Ovary (tissue), 9 donors: ENCODE data around the gene PCNX3. TPM values are rescaled to one million over a fixed set of nuclear protein-coding genes. Genes with fewer than 3 reads are reported as not detected.
A peak's percentile ranks its signal among the peaks of the same experiment; 100 is the strongest.

ENCODE experiments used
- DNase-seq, 5 donors: peaks; one replicate each; pipeline ENCODE4 v3.0.0-alpha.2; 2019 to 2020
- H3K27ac ChIP-seq, 2 donors: fragments of 200-600 bp; one replicate each; pipeline versions ENCODE4 v1.5.1 to v1.8.0; 2019 to 2022
- H3K27me3 ChIP-seq: fragments of 200-600 bp; one replicate; pipeline ENCODE4 v1.8.0; 2022
- H3K36me3 ChIP-seq: fragments of 200-600 bp; sonication (generic); one replicate; pipeline ENCODE4 v1.5.1; 2019
- H3K4me1 ChIP-seq: one replicate; pipeline ENCODE4 v1.8.1; 2013; ENCODE audit warnings: mild to moderate bottlenecking, moderate library complexity; ENCODE audit not compliant: insufficient read depth
- H3K4me3 ChIP-seq: fragments of 200-600 bp; sonication (generic); one replicate; pipeline ENCODE4 v1.5.1; 2017
- H3K9me3 ChIP-seq, 2 donors: fragments of 200-600 bp in 1 of 2; sonication (generic) in 1 of 2; one replicate each; pipeline versions ENCODE4 v1.5.1 to v1.8.1; 2013 to 2019; ENCODE audit warnings: mild to moderate bottlenecking in 1 of 2, moderate library complexity in 1 of 2
- EP300 ChIP-seq: sonication (generic); formaldehyde crosslinking; IDR thresholded peaks from one replicate; pipeline ENCODE4 v1.6.1; 2017; ENCODE audit warnings: antibody characterized with exemption
- POLR2A ChIP-seq: fragments of 450-650 bp; IDR thresholded peaks from one replicate; pipeline ENCODE4 v1.6.1; 2017; ENCODE audit warnings: antibody characterized with exemption, mild to moderate bottlenecking, moderate library complexity
- WGBS, 3 donors: extraction: QIAGEN DNeasy Blood & Tissue Kit in 1 of 3; methylation state at CpG; one replicate each; pipeline versions ENCODE4 v1.1.5 to v1.1.7; 2013 to 2017; 5-methylcytosine and 5-hydroxymethylcytosine counted together
- intact Hi-C, 4 donors: fragments of 100-400 bp; cut with DNase I; formaldehyde crosslinking; loops; one replicate each; pipeline versions ENCODE4 v1.11.0 to v1.15.1; 2022 to 2023
- polyA plus RNA-seq, 2 donors: library from polyadenylated mRNA; stranded (reverse); fragments of 200-250 nt in 1 of 2; fragments of 350-450 nt in 1 of 2; fragmentation: Illumina TruSeq in 1 of 2; extraction: RNeasy Lipid Tissue Mini Kit (QIAGEN cat#74804) in 1 of 2; gene quantifications; one replicate each; pipeline ENCODE4 v1.2.3, GENCODE V29; 2013 to 2014
- total RNA-seq, 7 donors: library from RNA; depleted of rRNA in 2 of 7; stranded (reverse); fragments of >200 nt in 2 of 7; fragmentation: NEBNext Ultra II Directional in 3 of 7; extraction: Animal tissue kit (Norgen Biotek cat#: 25700) in 3 of 7; gene quantifications; one replicate each; pipeline versions ENCODE4 v1.1.0 to v1.2.4, GENCODE V29; 2016 to 2023
- TF ChIP-seq, protein P1 (sequence below), 3 donors: fragments of 450-650 bp in 2 of 3; fragments of 200-600 bp in 1 of 3; IDR thresholded peaks; one replicate each; pipeline versions ENCODE4 v1.5.1 to v1.8.0; 2016 to 2022; ENCODE audit warnings: antibody characterized with exemption in 3 of 3, mild to moderate bottlenecking in 1 of 3
- donor health status: DM: no; HTN: no; CAD: no; lungs with moderate emphysema.
- donor health status: DM: no; HTN: no; CAD: no.
- donor health status: Bipolar disorder and iron deficiency.
- donor health status: DM: yes; HTN: yes; CAD: no.
- donor health status: DM: no; HTN: no; CAD: no.
- donor health status: DM: yes; HTN: yes; CAD: no.

Gene PCNX3
- total and polyA plus RNA-seq, 9 donors, result 3.3 to 42.1 (median 27.1) TPM

DNA sequence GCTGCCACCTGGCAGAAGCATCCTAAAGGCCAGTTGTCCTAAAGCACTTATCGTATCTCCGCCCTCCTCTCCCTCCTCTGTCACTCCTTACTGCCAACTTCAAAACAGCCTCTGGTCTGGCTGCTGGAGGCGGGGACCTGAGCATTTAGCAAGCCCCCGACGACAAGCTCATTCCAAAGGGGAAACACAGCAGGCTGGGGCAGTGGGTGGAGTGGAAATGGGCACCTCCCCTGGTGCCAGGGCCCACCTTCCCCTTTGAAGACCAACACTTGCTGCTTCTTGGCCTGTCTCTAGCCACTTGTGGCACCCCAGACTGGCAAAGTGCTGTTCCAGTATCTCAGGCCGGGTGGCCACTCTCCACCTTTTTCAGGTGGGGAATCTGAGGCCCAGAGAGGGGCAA is 5.2 kb upstream of the PCNX3 start:
- intact Hi-C loops, result loop anchor here in 2 of 4 donors (5.0 kb wide), 3 partner anchors 33 to 68 kb away; partner anchors contain the start of genes EHBP1L1 (in 1 of the 2), FAM89B (in 1 of the 2) and ZNRD2 (in 1 of the 2)
- Histone ChIP-seq H3K4me1 (peaks cover 21% of the 10 kb centered on the region), H3K4me3 (no peak overlapping the region), H3K36me3 (no peaks in the 10 kb centered on the region), H3K27me3 (no peaks in the 10 kb centered on the region), H3K27ac (no peak overlapping the region), H3K9me3 (no peaks in the 10 kb centered on the region)
- 60% methylated on average over 6 of the region's 6 CpGs for WGBS, 3 donors
- no peak for DNase-seq
- TF ChIP-seq, protein P1, sequence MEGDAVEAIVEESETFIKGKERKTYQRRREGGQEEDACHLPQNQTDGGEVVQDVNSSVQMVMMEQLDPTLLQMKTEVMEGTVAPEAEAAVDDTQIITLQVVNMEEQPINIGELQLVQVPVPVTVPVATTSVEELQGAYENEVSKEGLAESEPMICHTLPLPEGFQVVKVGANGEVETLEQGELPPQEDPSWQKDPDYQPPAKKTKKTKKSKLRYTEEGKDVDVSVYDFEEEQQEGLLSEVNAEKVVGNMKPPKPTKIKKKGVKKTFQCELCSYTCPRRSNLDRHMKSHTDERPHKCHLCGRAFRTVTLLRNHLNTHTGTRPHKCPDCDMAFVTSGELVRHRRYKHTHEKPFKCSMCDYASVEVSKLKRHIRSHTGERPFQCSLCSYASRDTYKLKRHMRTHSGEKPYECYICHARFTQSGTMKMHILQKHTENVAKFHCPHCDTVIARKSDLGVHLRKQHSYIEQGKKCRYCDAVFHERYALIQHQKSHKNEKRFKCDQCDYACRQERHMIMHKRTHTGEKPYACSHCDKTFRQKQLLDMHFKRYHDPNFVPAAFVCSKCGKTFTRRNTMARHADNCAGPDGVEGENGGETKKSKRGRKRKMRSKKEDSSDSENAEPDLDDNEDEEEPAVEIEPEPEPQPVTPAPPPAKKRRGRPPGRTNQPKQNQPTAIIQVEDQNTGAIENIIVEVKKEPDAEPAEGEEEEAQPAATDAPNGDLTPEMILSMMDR (IDR thresholded peaks at IDR 0.05), result no peak
- TF ChIP-seq POLR2A (no peak), EP300 (no peak)

DNA sequence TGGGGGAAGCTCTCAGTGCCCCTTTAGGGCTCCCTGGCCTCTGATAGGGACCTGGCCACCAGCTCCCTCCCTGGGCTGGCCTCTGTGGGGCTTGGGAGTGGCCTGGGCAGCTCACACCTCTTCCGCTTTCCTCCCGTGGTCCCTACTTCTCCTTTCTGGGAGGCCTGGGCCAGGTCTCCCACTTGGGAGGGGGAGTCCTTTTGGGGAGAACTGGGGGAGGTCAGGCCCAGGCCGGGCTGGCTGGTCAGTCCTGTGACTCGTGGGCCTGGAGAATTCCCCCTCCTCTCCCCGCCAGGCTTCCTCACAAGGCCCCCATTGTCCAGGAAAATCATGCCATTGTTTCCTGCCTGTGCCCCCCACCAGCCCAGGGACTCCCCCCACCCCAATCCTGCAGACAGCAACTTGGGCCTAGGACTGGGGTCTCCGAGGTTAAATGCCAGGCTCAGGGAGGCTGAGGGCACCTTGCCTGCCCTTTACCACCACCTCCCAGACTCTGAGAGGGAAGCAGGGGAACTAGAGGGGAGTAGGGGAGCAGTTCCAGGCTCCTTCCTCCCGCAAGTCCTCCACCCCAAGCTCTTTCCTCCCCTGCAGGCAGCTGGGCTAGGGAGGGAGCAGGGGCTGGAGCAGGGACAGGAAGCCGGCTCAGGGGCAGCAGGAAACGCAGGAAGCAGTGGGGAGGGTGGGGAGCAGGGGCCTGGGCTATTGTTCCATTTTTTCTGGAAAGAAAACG is 4.4 kb upstream of the PCNX3 start:
- Histone ChIP-seq H3K9me3 (no peaks in the 10 kb centered on the region), H3K27me3 (no peaks in the 10 kb centered on the region), H3K4me1 (peaks cover 21% of the 10 kb centered on the region), H3K27ac (no peak overlapping the region), H3K36me3 (no peaks in the 10 kb centered on the region), H3K4me3 (no peak overlapping the region)
- DNase-seq, result peak in 1 of 5 donors; percentile 26
- intact Hi-C loops, result loop anchor here in 2 of 4 donors (5.0 kb wide), 3 partner anchors 34 to 69 kb away; partner anchors contain the start of genes EHBP1L1 (in 1 of the 2), FAM89B (in 1 of the 2) and ZNRD2 (in 1 of the 2)
- 48 to 56% (median 52%) methylated on average over 10 of the region's 10 CpGs for whole genome bisulfite sequencing, 3 donors
- TF ChIP-seq EP300 (no peak), POLR2A (no peak)
- TF ChIP-seq, protein P1 (IDR thresholded peaks at IDR 0.05), result no peak

DNA sequence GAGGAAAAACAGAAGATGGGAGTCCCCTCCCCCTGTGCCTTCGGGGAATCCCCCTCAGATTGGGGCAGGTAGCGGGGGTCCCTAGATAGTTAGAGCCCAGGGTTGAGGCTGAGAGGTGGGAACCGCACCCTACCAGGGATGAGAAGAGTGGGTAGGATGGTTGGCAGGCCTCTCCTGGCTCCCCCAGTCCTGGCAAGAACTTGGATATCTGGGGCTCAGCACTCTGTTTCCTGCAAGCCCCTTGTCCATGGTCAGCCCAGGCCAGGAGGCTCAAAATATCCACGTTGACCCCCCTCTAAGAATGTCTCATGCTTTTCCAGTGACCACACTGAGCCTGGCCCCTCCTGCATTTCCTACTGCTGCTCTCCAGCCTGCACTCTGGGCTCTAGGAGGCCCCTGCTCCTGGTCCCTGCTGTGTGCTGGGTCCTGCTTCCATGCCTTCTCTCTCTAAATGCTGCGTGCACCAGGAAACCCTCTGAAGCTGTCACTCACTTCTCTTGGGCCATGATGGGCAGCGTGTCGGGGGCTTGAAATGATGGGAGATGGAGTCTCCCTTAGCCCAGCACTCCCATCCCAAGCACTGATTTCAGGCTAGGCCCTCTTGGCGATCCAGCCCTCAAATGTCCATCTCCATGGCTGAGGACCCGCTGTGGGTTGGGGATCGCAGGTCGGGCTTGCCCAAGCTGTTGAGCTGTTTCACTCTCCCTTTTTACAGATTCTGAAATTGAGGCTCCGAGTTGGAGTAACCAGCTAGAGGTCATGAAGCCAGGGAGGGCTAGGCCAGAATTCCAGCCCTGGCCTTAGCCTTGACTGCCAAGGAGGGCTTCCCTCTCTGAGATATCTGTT is 3.6 kb upstream of the PCNX3 start:
- Histone ChIP-seq H3K4me3 (no peak overlapping the region), H3K9me3 (no peaks in the 10 kb centered on the region), H3K27ac (peak overlapping the region in 1 of 2 donors; percentile 97), H3K27me3 (no peaks in the 10 kb centered on the region), H3K36me3 (no peaks in the 10 kb centered on the region), H3K4me1 (peaks cover 24% of the 10 kb centered on the region)
- TF ChIP-seq, protein P1 (IDR thresholded peaks at IDR 0.05), result no peak
- TF ChIP-seq EP300 (no peak), POLR2A (no peak)
- 60 to 68% (median 65%) methylated on average over 12 of the region's 12 CpGs for WGBS, 3 donors
- peak in 1 of 5 donors; percentile 32 for DNase-seq
- intact Hi-C loops, result loop anchor here in 2 of 4 donors (5.0 kb wide), 3 partner anchors 35 to 70 kb away; partner anchors contain the start of genes EHBP1L1 (in 1 of the 2), FAM89B (in 1 of the 2) and ZNRD2 (in 1 of the 2)

DNA sequence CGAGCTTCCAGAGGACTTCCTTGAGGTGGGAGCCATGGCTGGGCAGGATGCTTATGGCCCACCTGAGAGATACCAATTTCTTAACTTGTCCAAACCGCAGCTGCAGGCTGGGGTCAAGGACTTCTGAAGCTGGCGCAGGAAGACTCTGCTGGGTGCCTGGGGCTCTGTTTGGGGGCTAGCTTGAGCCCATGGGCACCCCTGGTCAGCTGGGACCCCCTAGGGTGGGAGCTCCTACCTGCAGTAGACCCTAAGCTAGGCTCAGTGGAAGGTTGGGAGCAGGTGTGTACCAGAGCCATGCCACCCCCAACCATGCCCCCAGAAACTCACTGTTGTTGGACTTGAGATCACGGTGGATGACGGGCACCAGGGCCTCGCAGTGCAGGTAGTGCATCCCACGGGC is 2.9 kb upstream of the PCNX3 start:
- TF ChIP-seq, protein P1 (IDR thresholded peaks at IDR 0.05), result no peak
- TF ChIP-seq POLR2A, result no peak
- TF ChIP-seq EP300, result no peak
- H3K36me3 ChIP-seq, result no peaks in the 10 kb centered on the region
- DNase-seq, result no peak
- H3K9me3 ChIP-seq, result no peaks in the 10 kb centered on the region
- WGBS, 3 donors, result 39 to 53% (median 43%) methylated on average over 3 to 7 of the region's 7 CpGs
- intact Hi-C loops, result loop anchor here in 2 of 4 donors (5.0 kb wide), 3 partner anchors 35 to 70 kb away; partner anchors contain the start of genes EHBP1L1 (in 1 of the 2), FAM89B (in 1 of the 2) and ZNRD2 (in 1 of the 2)
- peak overlapping the region; percentile 75 for H3K4me3 ChIP-seq
- H3K27me3 ChIP-seq, result no peaks in the 10 kb centered on the region
- peak overlapping the region; percentile 75 to 97 for H3K27ac ChIP-seq
- H3K4me1 ChIP-seq, result peaks cover 20% of the 10 kb centered on the region
